GM19395 (cell line): ENCODE results near the gene MUC6.

Experiments used
- ATAC-seq: cut with Tn5 transposase; IDR thresholded peaks from one replicate; pipeline ENCODE4 v1.9.1; 2021; ENCODE audit warnings: mild to moderate bottlenecking, moderate library complexity; ENCODE audit not compliant: unreplicated experiment

Gene MUC6

GRCh38 chr11:1052133-1053011 is 15.9 kb upstream of the MUC6 start:
- no peak for ATAC-seq

GRCh38 chr11:1051356-1052132 is 15.0 kb upstream of the MUC6 start:
- ATAC-seq, result no peak

DNA sequence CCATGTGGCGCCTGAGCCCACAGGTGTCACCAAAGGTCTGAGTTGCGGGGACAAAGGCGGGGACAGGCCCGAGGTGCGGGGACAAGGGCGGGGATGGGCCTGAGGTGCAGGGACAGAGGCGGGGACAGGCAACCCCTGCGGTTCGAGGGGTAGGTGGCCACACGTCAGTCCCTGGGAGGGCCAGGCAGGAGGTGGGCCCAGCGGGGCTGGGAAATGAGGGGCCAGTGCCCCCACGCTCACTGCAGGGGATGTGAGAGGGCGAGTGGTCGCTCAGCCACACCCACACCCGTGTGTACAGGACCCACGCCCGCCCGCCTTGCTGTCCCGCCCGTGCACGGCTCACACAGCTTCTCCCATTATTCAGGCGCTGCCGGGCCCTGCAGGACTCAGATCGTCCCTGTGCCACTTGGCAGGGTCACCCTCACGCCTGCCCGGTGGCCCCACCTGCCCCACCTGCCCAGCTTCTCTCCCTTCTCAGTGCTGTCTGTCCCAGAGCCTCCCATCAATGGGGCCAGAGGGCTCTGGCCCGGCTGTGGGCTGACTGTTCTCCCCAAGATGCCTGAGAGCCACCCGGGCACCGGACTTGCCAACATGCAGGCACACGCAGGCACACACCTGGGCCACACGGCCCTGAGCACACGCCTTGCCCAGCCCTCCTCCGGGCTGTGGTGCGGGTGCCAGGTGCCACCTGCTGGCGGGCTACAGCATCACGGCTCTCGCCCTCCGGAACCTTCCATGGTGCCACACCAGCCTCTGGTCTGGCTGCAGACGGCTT is 14.2 kb upstream of the MUC6 start:
- ATAC-seq, result no peak

GRCh38 chr11:1049911-1050580 is 13.5 kb upstream of the MUC6 start:
- no peak for ATAC-seq

DNA sequence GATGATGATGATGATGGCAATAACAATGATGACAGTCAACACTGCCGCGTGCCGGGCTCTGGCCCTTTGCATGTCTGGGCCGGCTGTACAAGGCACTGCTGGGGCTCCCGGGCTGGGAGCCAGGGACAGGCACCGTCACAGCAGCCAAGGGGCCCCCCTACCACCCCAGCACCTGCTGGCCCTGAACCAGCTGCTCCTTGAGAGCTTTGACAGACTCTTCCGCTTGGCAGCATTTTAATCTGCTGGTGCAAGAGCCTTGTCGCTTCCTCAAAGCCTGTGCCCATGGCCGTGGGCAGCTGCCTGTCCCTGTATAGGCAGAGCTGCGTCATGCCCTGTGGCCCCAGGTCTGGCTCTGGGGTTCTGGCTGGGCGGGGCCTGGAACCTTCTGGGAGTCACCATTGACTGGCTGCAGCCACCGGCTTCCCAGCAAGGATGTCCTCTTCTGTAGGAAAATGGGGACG is 12.9 kb upstream of the MUC6 start:
- no peak for ATAC-seq

GRCh38 chr11:1049071-1049405 is 12.5 kb upstream of the MUC6 start:
- no peak for ATAC-seq

GRCh38 chr11:1048375-1049070 is 12.0 kb upstream of the MUC6 start:
- ATAC-seq, result no peak

- no peak for ATAC-seq
These were observed 11.2 kb upstream of the MUC6 start for GRCh38 chr11:1047595-1048156.

DNA sequence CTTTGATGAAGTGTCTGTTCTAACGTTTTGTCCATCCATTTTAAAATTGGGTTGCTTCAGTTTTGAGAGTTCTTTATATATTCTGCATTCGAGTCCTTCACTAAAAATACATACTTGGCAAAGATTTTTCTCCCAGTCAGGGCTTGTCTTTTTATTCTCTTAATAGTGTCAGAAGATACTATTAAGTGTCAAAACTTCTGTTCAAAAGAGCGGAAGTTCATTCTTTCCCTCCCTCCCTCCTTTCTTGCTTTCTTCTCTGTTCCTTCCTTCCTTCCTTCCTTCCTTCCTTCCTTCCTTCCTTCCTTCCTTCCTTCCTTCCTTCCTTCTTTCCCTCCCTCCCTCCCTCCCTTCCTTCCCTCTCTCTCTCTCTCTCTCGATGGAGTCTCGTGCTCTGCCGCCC is 7.6 kb upstream of the MUC6 start:
- no peak for ATAC-seq

GRCh38 chr11:1043563-1044096 is 7.1 kb upstream of the MUC6 start:
- no peak for ATAC-seq

DNA sequence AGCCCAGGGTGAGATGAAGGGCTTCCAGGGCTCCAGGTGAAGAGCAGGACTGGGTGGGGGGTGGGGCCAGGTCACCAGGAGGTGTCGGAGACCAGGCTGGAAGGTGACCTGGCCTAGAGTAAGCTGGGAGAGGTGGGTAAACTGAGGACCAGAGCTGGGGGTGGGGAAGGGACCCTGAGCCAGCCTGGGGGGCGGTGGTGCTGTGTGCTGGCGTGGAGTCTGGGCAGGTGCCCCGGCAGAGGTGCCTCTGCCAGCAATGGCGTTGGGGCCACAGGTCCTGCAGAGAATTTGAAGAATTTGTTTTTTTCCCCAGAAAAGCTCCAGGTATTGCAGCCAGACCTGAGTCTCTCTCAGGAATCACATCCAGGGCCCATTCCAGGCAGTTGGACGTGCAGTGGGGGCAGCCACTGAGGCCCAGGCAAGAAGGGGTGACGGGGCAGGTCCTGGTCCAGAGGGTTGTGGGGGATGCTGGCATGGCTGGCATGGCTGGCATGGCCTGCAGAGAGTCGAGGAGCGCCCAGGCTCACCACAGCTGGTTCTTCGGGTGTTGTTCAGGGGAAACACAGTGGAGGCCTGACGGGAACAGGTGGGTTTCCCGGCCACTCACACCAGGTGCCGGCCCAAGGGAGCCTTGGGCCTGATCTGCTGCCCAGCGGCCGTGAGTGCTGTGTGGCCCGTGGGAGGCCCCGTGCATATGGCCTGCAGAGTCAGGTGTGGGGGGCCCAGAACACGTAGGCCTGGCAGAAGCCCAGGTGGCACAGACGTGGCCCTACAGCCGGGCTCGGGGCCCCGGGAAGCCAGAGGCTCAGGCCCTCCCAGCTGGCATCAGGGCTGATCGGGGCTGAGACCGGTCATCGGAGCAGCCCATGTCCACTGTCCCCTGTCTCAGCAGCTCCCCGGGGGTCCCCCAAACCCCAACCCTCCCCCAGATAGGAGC is 6.4 kb upstream of the MUC6 start:
- no peak for ATAC-seq

GRCh38 chr11:1041936-1042608 is 5.6 kb upstream of the MUC6 start:
- no peak for ATAC-seq

- no peak for ATAC-seq
These were observed 5.0 kb upstream of the MUC6 start for GRCh38 chr11:1041471-1041870.

- ATAC-seq, result no peak
These were observed 4.6 kb upstream of the MUC6 start for GRCh38 chr11:1041149-1041467.

GRCh38 chr11:1040428-1041148 is 4.1 kb upstream of the MUC6 start:
- ATAC-seq, result no peak

DNA sequence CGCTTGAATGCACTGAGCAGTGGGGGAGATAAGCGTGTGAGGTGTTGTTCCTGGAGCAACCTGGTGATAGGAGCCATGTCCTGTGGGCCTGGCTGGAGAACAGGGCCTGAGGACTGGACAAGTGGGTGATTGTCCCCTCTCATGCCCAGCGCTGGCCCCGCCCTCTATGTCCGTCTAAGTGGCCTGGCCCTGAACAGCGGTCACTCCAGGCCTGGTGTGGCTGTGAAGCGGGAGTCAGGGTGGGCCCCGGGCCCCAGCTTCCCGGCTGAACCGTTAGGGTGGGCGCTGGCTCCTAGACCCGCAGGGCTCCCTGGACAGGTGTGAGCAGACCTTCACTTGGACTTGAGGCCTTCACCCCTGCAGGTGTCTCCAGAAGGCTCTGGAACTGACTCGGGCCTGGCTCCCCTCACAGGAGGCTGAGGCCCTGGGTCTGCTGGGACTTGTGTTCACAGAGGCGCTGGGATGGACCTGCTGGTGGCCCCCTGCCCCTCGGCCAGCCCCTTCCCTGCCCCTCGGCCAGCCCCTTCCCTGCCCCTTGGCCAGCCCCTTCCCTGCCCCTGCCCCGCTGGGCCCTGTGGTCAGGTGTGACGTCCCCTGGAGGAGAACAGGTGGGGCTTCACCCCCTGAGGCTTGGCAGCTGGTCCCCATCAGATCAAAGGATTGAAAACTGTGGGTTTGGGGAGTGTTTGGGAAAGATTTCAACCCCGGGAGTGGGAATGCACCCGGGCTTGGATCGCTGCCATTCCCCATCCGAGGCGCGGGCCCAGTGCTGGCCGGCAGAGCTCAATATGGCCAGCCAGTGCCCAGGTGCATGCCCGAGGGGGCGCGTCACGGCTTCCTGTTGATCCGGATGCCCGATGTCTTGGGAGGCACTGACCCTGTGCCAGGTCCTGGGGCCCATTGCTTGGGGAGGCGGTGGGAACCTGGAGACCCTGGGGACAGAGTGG is 3.2 kb upstream of the MUC6 start:
- ATAC-seq, result no peak
